Activated naive CD8-positive, alpha-beta T cell treated with anti-CD3 and anti-CD28 coated beads for 36 hours (primary cell): ENCODE data around the gene MCRIP2. TPM values are rescaled to one million over a fixed set of nuclear protein-coding genes. Genes with fewer than 3 reads are reported as not detected.

ENCODE experiments used
- DNase-seq: peaks from one replicate; pipeline ENCODE4 v3.0.0; 2021
- H3K27ac Mint-ChIP-seq: one replicate; pipeline ENCODE4 v1.8.0; 2022; ENCODE audit warnings: mild to moderate bottlenecking, moderate library complexity, mixed read lengths
- H3K27me3 Mint-ChIP-seq: one replicate; pipeline ENCODE4 v1.8.0; 2022; ENCODE audit warnings: mild to moderate bottlenecking, mixed read lengths
- H3K36me3 Mint-ChIP-seq: one replicate; pipeline ENCODE4 v1.8.0; 2021; ENCODE audit warnings: mild to moderate bottlenecking, mixed read lengths
- H3K4me1 Mint-ChIP-seq: one replicate; pipeline ENCODE4 v1.8.0; 2021; ENCODE audit warnings: mixed read lengths
- H3K4me3 Mint-ChIP-seq: one replicate; pipeline ENCODE4 v1.8.0; 2022; ENCODE audit warnings: mild to moderate bottlenecking, moderate library complexity, mixed read lengths
- H3K9me3 Mint-ChIP-seq: one replicate; pipeline ENCODE4 v1.8.0; 2022; ENCODE audit warnings: mixed read lengths
- total RNA-seq, 2 experiments: library from RNA; stranded (reverse); gene quantifications; one replicate each; pipeline ENCODE4 v1.2.3, GENCODE V29; 2021

MCRIP2 gene
- total RNA-seq, 2 experiments from 2014 or later: 56.0 to 60.3 TPM

- no peaks in the 10 kb centered on the region for H3K9me3 Mint-ChIP-seq
- H3K27ac Mint-ChIP-seq: no peak within 1 kb of the TSS
- H3K4me3 Mint-ChIP-seq: peak within 1 kb of the TSS; percentile 25
- DNase-seq: no peak
- peaks cover 2% of the 10 kb centered on the region for H3K36me3 Mint-ChIP-seq
- H3K27me3 Mint-ChIP-seq: no peaks in the 10 kb centered on the region
- peaks cover 6% of the 10 kb centered on the region for H3K4me1 Mint-ChIP-seq
These were observed 33.6 kb downstream of the MCRIP2 start, which contains the start of gene RHBDL1 for GRCh38 chr16:674968-675883. TSS of gene RHBDL1 (plus strand) at chr16:675671. CDS start at chr16:675791, 120 bp downstream.

- peaks cover 7% of the 10 kb centered on the region for H3K4me1 Mint-ChIP-seq
- H3K36me3 Mint-ChIP-seq: peaks cover 4% of the 10 kb centered on the region
- no peak overlapping the region for H3K4me3 Mint-ChIP-seq
- H3K27me3 Mint-ChIP-seq: no peaks in the 10 kb centered on the region
- no peak overlapping the region for H3K27ac Mint-ChIP-seq
- no peaks in the 10 kb centered on the region for H3K9me3 Mint-ChIP-seq
- no peak for DNase-seq
These were observed 34.4 kb downstream of the MCRIP2 start for GRCh38 chr16:675884-676564.

- H3K9me3 Mint-ChIP-seq: no peaks in the 10 kb centered on the region
- H3K27me3 Mint-ChIP-seq: no peaks in the 10 kb centered on the region
- no peak overlapping the region for H3K4me3 Mint-ChIP-seq
- no peak for DNase-seq
- H3K27ac Mint-ChIP-seq: no peak overlapping the region
- peaks cover 7% of the 10 kb centered on the region for H3K36me3 Mint-ChIP-seq
- peaks cover 10% of the 10 kb centered on the region for H3K4me1 Mint-ChIP-seq
These were observed 34.9 kb downstream of the MCRIP2 start for GRCh38 chr16:676565-676902.

GRCh38 chr16:676913-677312 is 35.3 kb downstream of the MCRIP2 start:
- Mint-ChIP-seq H3K27ac (no peak overlapping the region), H3K27me3 (no peaks in the 10 kb centered on the region), H3K9me3 (no peaks in the 10 kb centered on the region), H3K36me3 (peaks cover 10% of the 10 kb centered on the region), H3K4me1 (peaks cover 14% of the 10 kb centered on the region), H3K4me3 (no peak overlapping the region)
- DNase-seq: no peak

GRCh38 chr16:677316-678190 is 35.9 kb downstream of the MCRIP2 start:
- Mint-ChIP-seq H3K4me1 (peaks cover 18% of the 10 kb centered on the region), H3K9me3 (no peaks in the 10 kb centered on the region), H3K4me3 (no peak overlapping the region), H3K27me3 (no peaks in the 10 kb centered on the region), H3K27ac (no peak overlapping the region), H3K36me3 (peaks cover 14% of the 10 kb centered on the region)
- DNase-seq: no peak

- Mint-ChIP-seq H3K27ac (no peak overlapping the region), H3K36me3 (peaks cover 16% of the 10 kb centered on the region), H3K4me3 (no peak overlapping the region), H3K9me3 (no peaks in the 10 kb centered on the region), H3K4me1 (peaks cover 19% of the 10 kb centered on the region), H3K27me3 (no peaks in the 10 kb centered on the region)
- DNase-seq: no peak
These were observed 36.7 kb downstream of the MCRIP2 start for GRCh38 chr16:678209-678857.

GRCh38 chr16:678858-679813 is 37.5 kb downstream of the MCRIP2 start:
- peak overlapping the region; percentile 66 for H3K27ac Mint-ChIP-seq
- peak overlapping the region; percentile 74 for H3K4me3 Mint-ChIP-seq
- H3K9me3 Mint-ChIP-seq: no peaks in the 10 kb centered on the region
- H3K27me3 Mint-ChIP-seq: no peaks in the 10 kb centered on the region
- peaks cover 19% of the 10 kb centered on the region for H3K4me1 Mint-ChIP-seq
- peaks cover 20% of the 10 kb centered on the region for H3K36me3 Mint-ChIP-seq
- peak; percentile 72 for DNase-seq

- no peaks in the 10 kb centered on the region for H3K9me3 Mint-ChIP-seq
- H3K4me3 Mint-ChIP-seq: peak within 1 kb of the TSS; percentile 84
- H3K27me3 Mint-ChIP-seq: no peaks in the 10 kb centered on the region
- H3K4me1 Mint-ChIP-seq: peaks cover 19% of the 10 kb centered on the region
- peak within 1 kb of the TSS; percentile 85 for H3K27ac Mint-ChIP-seq
- H3K36me3 Mint-ChIP-seq: peaks cover 20% of the 10 kb centered on the region
- DNase-seq: peak; percentile 92
These were observed 38.4 kb downstream of the MCRIP2 start, which contains the start of gene STUB1 for GRCh38 chr16:679814-680624. TSS of gene STUB1 (plus strand) at chr16:680410. CDS start at chr16:680526, 116 bp downstream.

- Mint-ChIP-seq H3K4me1 (peaks cover 17% of the 10 kb centered on the region), H3K27ac (peak overlapping the region; percentile 38)
- no peak for DNase-seq
These were observed 39.0 kb downstream of the MCRIP2 start for GRCh38 chr16:680625-680945.

GRCh38 chr16:680967-681745 is 39.5 kb downstream of the MCRIP2 start:
- Mint-ChIP-seq H3K4me3 (peak overlapping the region; percentile 84), H3K27ac (peak overlapping the region; percentile 45), H3K36me3 (peaks cover 22% of the 10 kb centered on the region), H3K4me1 (peaks cover 17% of the 10 kb centered on the region), H3K9me3 (no peaks in the 10 kb centered on the region), H3K27me3 (no peaks in the 10 kb centered on the region)
- no peak for DNase-seq

More at GRCh38 chr16:680625-680945, 39.0 kb downstream of the MCRIP2 start:
- no peaks in the 10 kb centered on the region for H3K9me3 Mint-ChIP-seq
- H3K4me3 Mint-ChIP-seq: peak overlapping the region; percentile 84
- no peaks in the 10 kb centered on the region for H3K27me3 Mint-ChIP-seq
- peaks cover 20% of the 10 kb centered on the region for H3K36me3 Mint-ChIP-seq

- H3K9me3 Mint-ChIP-seq: no peaks in the 10 kb centered on the region
- peak overlapping the region; percentile 84 for H3K4me3 Mint-ChIP-seq
- H3K36me3 Mint-ChIP-seq: peaks cover 22% of the 10 kb centered on the region
- DNase-seq: no peak
- no peaks in the 10 kb centered on the region for H3K27me3 Mint-ChIP-seq
- no peak overlapping the region for H3K27ac Mint-ChIP-seq
- peaks cover 17% of the 10 kb centered on the region for H3K4me1 Mint-ChIP-seq
These were observed 40.3 kb downstream of the MCRIP2 start for GRCh38 chr16:681746-682427.
